Erythroblast (primary cell): Measurements from ENCODE around the gene DPH3.

Experiments used
- GATA1 ChIP-seq: IDR thresholded peaks from 2 replicates; pipeline ENCODE4 v1.6.1; 2011; ENCODE audit warnings: low read depth, mild to moderate bottlenecking, control low read depth, low read length, moderate library complexity
- POLR2A ChIP-seq: IDR thresholded peaks from 2 replicates; pipeline ENCODE4 v1.6.1; 2011; ENCODE audit warnings: mild to moderate bottlenecking, low read length

GRCh38 chr3:16227566-16227965 lies 37.2 kb downstream of the DPH3 start:
- no peak for TF ChIP-seq POLR2A
- TF ChIP-seq GATA1: no peak
